Measurements from ENCODE around the gene WNT1. TPM values are rescaled to one million over a fixed set of nuclear protein-coding genes. Genes with fewer than 3 reads are reported as not detected.
A peak's percentile ranks its signal among the peaks of the same experiment; 100 is the strongest.

WNT1 gene
- total and polyA plus RNA-seq, 10 of the 15 experiments (the other 5 are each of a cell fraction or from before 2014, with no cell fraction given), result not detected

- TF ChIP-seq EGR1 (IDR thresholded peaks at IDR 0.05; ENCODE audit: borderline replicate concordance in 1 of 2, low read depth in 2 of 2, low read length in 2 of 2), result no peak
Observed at GRCh38 chr12:48933664-48934311, 44.3 kb upstream of the WNT1 start (continued).

GRCh38 chr12:48934312-48934706 lies 43.8 kb upstream of the WNT1 start:
- TF ChIP-seq SMC3 (IDR thresholded peaks at IDR 0.05; ENCODE audit: borderline replicate concordance, low read length) (peak; percentile 34; the same call in 1 of the 2 replicates), RB1 (IDR thresholded peaks at IDR 0.05; ENCODE audit: borderline replicate concordance) (no peak), CTCF (IDR thresholded peaks at IDR 0.05 in 2 of 3, conservative IDR thresholded peaks at IDR 0.05 in 1 of 3; ENCODE audit: control insufficient read depth in 2 of 3, extremely low read depth in 1 of 3, insufficient read depth in 1 of 3, low read depth in 3 of 3, low read length in 3 of 3) (peak; percentile 14 to 46 (median 32); a peak in 3 of 6 replicates), RAD21 (IDR thresholded peaks at IDR 0.05; ENCODE audit: insufficient read depth, low read depth, low read length) (peak; percentile 44), MAX (IDR thresholded peaks at IDR 0.05; ENCODE audit: low read depth, low read length) (no peak)
- Histone ChIP-seq H3K27me3 (replicated peaks in 1 of 2; ENCODE audit: control insufficient read depth in 2 of 2, insufficient read depth in 2 of 2, low read length in 1 of 2) (no peaks in the 10 kb centered on the region), H3K4me1 (ENCODE audit: control insufficient read depth, insufficient read depth, low read length) (no peaks in the 10 kb centered on the region), H3K9me3 (replicated peaks; ENCODE audit: control insufficient read depth, insufficient read depth, low read length) (no peaks in the 10 kb centered on the region), H3K36me3 (ENCODE audit: control insufficient read depth in 2 of 2, insufficient read depth in 2 of 2, low read length in 1 of 2) (peaks cover 16 to 26% of the 10 kb centered on the region in 2 experiments), H3K4me3 (no peak overlapping the region), H4K20me1 (ENCODE audit: control insufficient read depth, insufficient read depth) (no peaks in the 10 kb centered on the region), H3K4me2 (ENCODE audit: control insufficient read depth, insufficient read depth) (no peak overlapping the region), H3K9ac (ENCODE audit: control insufficient read depth, insufficient read depth, low read length) (no peak overlapping the region), H3K79me2 (ENCODE audit: control insufficient read depth, insufficient read depth, low read length) (no peaks in the 10 kb centered on the region), H2AFZ (ENCODE audit: control insufficient read depth, low read depth, low read length) (no peak overlapping the region), H3K27ac (ENCODE audit: control insufficient read depth, insufficient read depth) (no peak overlapping the region)
- 100% methylated on average over 1 of the region's 1 CpG for WGBS (ENCODE audit: insufficient coverage, insufficient replicate concordance, low lambda C conversion rate, missing lambda C conversion rate)
- in situ Hi-C loops (cut with MboI) (no loop called here), intact Hi-C loops (cut with micrococcal nuclease; ENCODE audit: unreplicated experiment) (no loop called here)
- BruUV-seq (replicated peaks), result no TSS peak
- RAD21 ChIA-PET (ENCODE audit: unreplicated experiment), result interaction anchor here (1.3 kb wide), 1 partner anchor 54 kb away, joined by 8 read pairs; no protein-coding TSS in a partner anchor
- no peak for DNase-seq (ENCODE audit: low read depth, low spot score)
- FAIRE-seq, result no peak
- SMC1A ChIA-PET (ENCODE audit: uncharacterized antibody, unreplicated experiment), result interaction anchor here (1.0 to 5.1 kb wide), 5 partner anchors 9 to 81 kb away, joined by 3 to 25 read pairs (median 9); partner anchors contain the start of genes ARF3, DDX23 and FKBP11
- ATAC-seq, result peak; percentile 17; the same call in 1 of the 3 replicates
- CTCF ChIA-PET, result interaction anchor here (0.6 to 4.6 kb wide), 17 partner anchors 9 to 165 kb away, joined by 3 to 41 read pairs (median 4); partner anchors contain the start of genes FKBP11 and WNT1
- POLR2A ChIA-PET, result interaction anchor here (0.6 to 1.2 kb wide), 3 partner anchors 13 to 77 kb away, joined by 3 to 7 read pairs (median 6); no protein-coding TSS in a partner anchor

Measured in GM12878 (cell line).